ENCODE results near the gene PNPLA3. TPM values are rescaled to one million over a fixed set of nuclear protein-coding genes. Genes with fewer than 3 reads are reported as not detected.

Gene PNPLA3
- total and polyA plus RNA-seq, 9 of the 15 experiments (the other 6 are each of a cell fraction or from before 2014, with no cell fraction given) = 0.20 to 0.48 (median 0.38) TPM; not detected in 6

DNA sequence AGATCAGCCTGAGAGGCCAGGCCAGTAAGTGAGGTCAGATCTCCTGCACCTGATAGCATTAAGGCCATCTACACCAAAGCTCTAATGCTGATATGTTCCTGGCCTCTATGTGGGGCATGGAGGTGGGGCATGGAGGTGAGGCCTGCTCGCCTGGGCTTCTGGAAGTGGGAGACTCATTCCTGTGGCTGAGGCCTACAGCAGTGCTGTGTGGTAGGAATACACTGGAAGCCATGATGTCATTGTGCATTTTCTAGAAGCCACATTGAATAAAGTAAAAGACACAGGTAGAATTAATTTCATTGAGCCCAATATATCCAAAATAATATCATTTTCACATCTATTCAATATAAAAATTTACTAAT is 2.7 kb downstream of the PNPLA3 start:
- H3K4me1 ChIP-seq (replicated peaks in 1 of 2; ENCODE audit: control insufficient read depth in 2 of 2, insufficient read depth in 2 of 2, low read length in 2 of 2) = peaks cover 2 to 9% of the 10 kb centered on the region in 2 experiments; a peak in 3 of 5 replicates
- DNase-seq (ENCODE audit: extremely low read depth in 1 of 4, low spot score in 3 of 4) = no peak
- no CpG with 5 or more reads among the region's 1 CpG for WGBS (ENCODE audit: insufficient coverage, low coverage, missing lambda C conversion rate)
- no peak overlapping the region for H3K27ac ChIP-seq (ENCODE audit: extremely low read depth, low read depth, low read length)
- no peaks in the 10 kb centered on the region for H4K20me1 ChIP-seq (replicated peaks; ENCODE audit: control insufficient read depth, insufficient read depth, low read length)
- no peaks in the 10 kb centered on the region for H3K36me3 ChIP-seq (ENCODE audit: control insufficient read depth, insufficient read depth, low read length)
- no peak overlapping the region for H2AFZ ChIP-seq (ENCODE audit: low read depth, low read length)
- H3K27me3 ChIP-seq (ENCODE audit: control insufficient read depth in 2 of 2, insufficient read depth in 2 of 2, low read length in 2 of 2) = peaks cover 10 to 23% of the 10 kb centered on the region in 2 experiments; a peak in 4 of 5 replicates
- in situ Hi-C loops (cut with MboI) (no loop called here), intact Hi-C loops (cut with micrococcal nuclease) (no loop called here)
- H3K9me1 ChIP-seq (ENCODE audit: control insufficient read depth, insufficient read depth, low read length) = no peaks in the 10 kb centered on the region
- H3K79me2 ChIP-seq (ENCODE audit: control insufficient read depth, insufficient read depth, low read length) = no peaks in the 10 kb centered on the region
- H3K9ac ChIP-seq (ENCODE audit: insufficient read depth in 1 of 2, low read depth in 2 of 2, low read length in 2 of 2) = no peak overlapping the region
- ATAC-seq = no peak
- H3K4me3 ChIP-seq = no peak overlapping the region
- CTCF ChIA-PET (ENCODE audit: low intra/inter-chr PET ratio) = no interaction called here
- H3K9me3 ChIP-seq (replicated peaks; ENCODE audit: control insufficient read depth, insufficient read depth, low read depth, low read length) = no peaks in the 10 kb centered on the region
- POLR2A ChIA-PET = no interaction called here
- BruUV-seq (replicated peaks) = no TSS peak
- TF ChIP-seq TARDBP (IDR thresholded peaks at IDR 0.05) = no peak
- FAIRE-seq = no peak
- H3K4me2 ChIP-seq (ENCODE audit: insufficient read depth, low read length) = no peak overlapping the region

DNA sequence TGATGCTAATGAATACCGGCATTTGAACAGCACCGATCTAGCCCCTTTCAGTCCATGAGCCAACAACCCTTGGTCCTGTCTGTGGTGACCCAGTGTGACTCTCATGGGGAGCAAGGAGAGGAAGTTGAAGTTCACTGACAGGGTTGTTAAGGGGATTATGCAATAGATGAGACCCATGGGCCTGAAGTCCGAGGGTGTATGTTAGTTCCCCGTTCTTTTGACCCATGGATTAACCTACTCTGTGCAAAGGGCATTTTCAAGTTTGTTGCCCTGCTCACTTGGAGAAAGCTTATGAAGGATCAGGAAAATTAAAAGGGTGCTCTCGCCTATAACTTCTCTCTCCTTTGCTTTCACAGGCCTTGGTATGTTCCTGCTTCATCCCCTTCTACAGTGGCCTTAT is 4.9 kb downstream of the PNPLA3 start:
- Histone ChIP-seq H3K27me3 (ENCODE audit: control insufficient read depth in 2 of 2, insufficient read depth in 2 of 2, low read length in 2 of 2) (peaks cover 18 to 31% of the 10 kb centered on the region in 2 experiments; a peak in 4 of 5 replicates), H3K4me1 (replicated peaks in 1 of 2; ENCODE audit: control insufficient read depth in 2 of 2, insufficient read depth in 2 of 2, low read length in 2 of 2) (peaks cover 0 to 9% of the 10 kb centered on the region in 2 experiments; a peak in 2 of 5 replicates), H3K27ac (ENCODE audit: extremely low read depth, low read depth, low read length) (no peak overlapping the region), H3K9me3 (replicated peaks; ENCODE audit: control insufficient read depth, insufficient read depth, low read depth, low read length) (no peaks in the 10 kb centered on the region), H3K36me3 (ENCODE audit: control insufficient read depth, insufficient read depth, low read length) (no peaks in the 10 kb centered on the region), H3K4me2 (ENCODE audit: insufficient read depth, low read length) (no peak overlapping the region), H3K79me2 (ENCODE audit: control insufficient read depth, insufficient read depth, low read length) (no peaks in the 10 kb centered on the region), H4K20me1 (replicated peaks; ENCODE audit: control insufficient read depth, insufficient read depth, low read length) (no peaks in the 10 kb centered on the region), H3K4me3 (no peak overlapping the region), H3K9ac (ENCODE audit: insufficient read depth in 1 of 2, low read depth in 2 of 2, low read length in 2 of 2) (no peak overlapping the region; a peak in 1 of 4 replicates), H3K9me1 (ENCODE audit: control insufficient read depth, insufficient read depth, low read length) (no peaks in the 10 kb centered on the region), H2AFZ (ENCODE audit: low read depth, low read length) (no peak overlapping the region)
- in situ Hi-C loops (cut with MboI) (no loop called here), intact Hi-C loops (cut with micrococcal nuclease) (no loop called here)
- ChIA-PET POLR2A (no interaction called here), CTCF (ENCODE audit: low intra/inter-chr PET ratio) (no interaction called here)
- FAIRE-seq (no peak), DNase-seq (ENCODE audit: extremely low read depth in 1 of 4, low spot score in 3 of 4) (no peak), ATAC-seq (no peak)
- no TSS peak for BruUV-seq (replicated peaks)
- TF ChIP-seq, protein P1, sequence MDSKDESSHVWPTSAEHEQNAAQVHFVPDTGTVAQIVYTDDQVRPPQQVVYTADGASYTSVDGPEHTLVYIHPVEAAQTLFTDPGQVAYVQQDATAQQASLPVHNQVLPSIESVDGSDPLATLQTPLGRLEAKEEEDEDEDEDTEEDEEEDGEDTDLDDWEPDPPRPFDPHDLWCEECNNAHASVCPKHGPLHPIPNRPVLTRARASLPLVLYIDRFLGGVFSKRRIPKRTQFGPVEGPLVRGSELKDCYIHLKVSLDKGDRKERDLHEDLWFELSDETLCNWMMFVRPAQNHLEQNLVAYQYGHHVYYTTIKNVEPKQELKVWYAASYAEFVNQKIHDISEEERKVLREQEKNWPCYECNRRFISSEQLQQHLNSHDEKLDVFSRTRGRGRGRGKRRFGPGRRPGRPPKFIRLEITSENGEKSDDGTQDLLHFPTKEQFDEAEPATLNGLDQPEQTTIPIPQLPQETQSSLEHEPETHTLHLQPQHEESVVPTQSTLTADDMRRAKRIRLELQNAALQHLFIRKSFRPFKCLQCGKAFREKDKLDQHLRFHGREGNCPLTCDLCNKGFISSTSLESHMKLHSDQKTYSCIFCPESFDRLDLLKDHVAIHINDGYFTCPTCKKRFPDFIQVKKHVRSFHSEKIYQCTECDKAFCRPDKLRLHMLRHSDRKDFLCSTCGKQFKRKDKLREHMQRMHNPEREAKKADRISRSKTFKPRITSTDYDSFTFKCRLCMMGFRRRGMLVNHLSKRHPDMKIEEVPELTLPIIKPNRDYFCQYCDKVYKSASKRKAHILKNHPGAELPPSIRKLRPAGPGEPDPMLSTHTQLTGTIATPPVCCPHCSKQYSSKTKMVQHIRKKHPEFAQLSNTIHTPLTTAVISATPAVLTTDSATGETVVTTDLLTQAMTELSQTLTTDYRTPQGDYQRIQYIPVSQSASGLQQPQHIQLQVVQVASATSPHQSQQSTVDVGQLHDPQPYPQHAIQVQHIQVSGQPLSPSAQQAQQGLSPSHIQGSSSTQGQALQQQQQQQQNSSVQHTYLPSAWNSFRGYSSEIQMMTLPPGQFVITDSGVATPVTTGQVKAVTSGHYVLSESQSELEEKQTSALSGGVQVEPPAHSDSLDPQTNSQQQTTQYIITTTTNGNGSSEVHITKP (IDR thresholded peaks at IDR 0.05; ENCODE audit: partially characterized antibody) = peak; percentile 51
- TF ChIP-seq FOXK2 (conservative IDR thresholded peaks at IDR 0.05 in 1 of 2, IDR thresholded peaks at IDR 0.05 in 1 of 2; ENCODE audit: low read depth in 2 of 2) (no peak), ELF1 (tag; IDR thresholded peaks at IDR 0.05) (no peak), CEBPG (CRISPR knock-in tag; IDR thresholded peaks at IDR 0.05) (no peak), CEBPG (tag; conservative IDR thresholded peaks at IDR 0.05 in 1 of 2, IDR thresholded peaks at IDR 0.05 in 1 of 2) (0 out of 4 replicates have a peak, but pooled peaks of 1 of the 2 experiments have one; percentile 31), CEBPB (tag; IDR thresholded peaks at IDR 0.05) (peak; percentile 80)
- 0% methylated on average over 4 of the region's 5 CpGs for WGBS (ENCODE audit: insufficient coverage, low coverage, missing lambda C conversion rate)

Measured in K562 (cell line).